HEK293 (cell line): Measurements from ENCODE around the gene BBLN.

Experiments
- CTCF ChIA-PET: fragments of 350-600 bp; formaldehyde crosslinking; extraction: SDS; loops from one replicate; lab custom pipeline; 2021; ENCODE audit warnings: antibody characterized with exemption; lab: Yijun Ruan, JAX
- POLR2A ChIA-PET: fragments of 300-600 bp; formaldehyde crosslinking; extraction: SDS; loops from one replicate; lab custom pipeline; 2020; ENCODE audit warnings: antibody characterized with exemption, inconsistent platforms; lab: Yijun Ruan, JAX
- H3K27ac ChIP-seq: fragments of 200-500 bp; sonication (Bioruptor generic); 2 replicates; pipeline ENCODE4 v1.5.1; 2014; ENCODE audit warnings: low read depth, low read length, control low read depth, inconsistent platforms; ENCODE audit errors: extremely low read depth
- H3K36me3 ChIP-seq, 2 experiments: fragments of 200-500 bp in 1 of 2; sonication (Bioruptor generic) in 1 of 2; 1 replicate in 1 of 2; 2 replicates in 1 of 2; pipeline ENCODE4 v1.5.1; 2014 to 2017; ENCODE audit warnings: inconsistent platforms in 2 of 2, low read length in 2 of 2; ENCODE audit not compliant: control insufficient read depth in 2 of 2, insufficient read depth in 1 of 2
- H3K4me1 ChIP-seq: fragments of 200-500 bp; sonication (Bioruptor generic); 2 replicates; pipeline ENCODE4 v1.5.1; 2014; ENCODE audit warnings: mild to moderate bottlenecking, low read length, inconsistent platforms; ENCODE audit not compliant: control insufficient read depth, insufficient read depth
- H3K4me3 ChIP-seq: 2 replicates; pipeline ENCODE4 v1.5.1; 2011; ENCODE audit warnings: low read depth, mild to moderate bottlenecking, control low read depth, low read length, moderate library complexity
- H3K9me3 ChIP-seq: fragments of 200-500 bp; sonication (Bioruptor generic); 2 replicates; pipeline ENCODE4 v1.5.1; 2014; ENCODE audit warnings: low read depth, low read length, inconsistent platforms; ENCODE audit not compliant: control insufficient read depth, insufficient read depth
- GLIS2 ChIP-seq: fragments of 450-650 bp; formaldehyde crosslinking; IDR thresholded peaks from 2 replicates; pipeline ENCODE4 v1.5.1; 2016; ENCODE audit warnings: missing biosample characterization, missing genetic modification characterization
- IKZF3 ChIP-seq: fragments of 450-650 bp; IDR thresholded peaks from 2 replicates; pipeline ENCODE4 v1.5.0; 2018; ENCODE audit warnings: missing biosample characterization, mild to moderate bottlenecking, missing genetic modification characterization, moderate library complexity
- KLF1 ChIP-seq: fragments of 450-650 bp; formaldehyde crosslinking; IDR thresholded peaks from 2 replicates; pipeline ENCODE4 v1.5.1; 2016; ENCODE audit warnings: missing biosample characterization, missing genetic modification characterization
- KLF8 ChIP-seq: fragments of 450-650 bp; formaldehyde crosslinking; IDR thresholded peaks from 2 replicates; pipeline ENCODE4 v1.5.1; 2016; ENCODE audit warnings: missing biosample characterization, missing genetic modification characterization
- MYNN ChIP-seq: fragments of 450-650 bp; formaldehyde crosslinking; IDR thresholded peaks from 2 replicates; pipeline ENCODE4 v1.5.1; 2016; ENCODE audit warnings: missing biosample characterization, missing genetic modification characterization, borderline replicate concordance
- PRDM2 ChIP-seq: fragments of 450-650 bp; formaldehyde crosslinking; IDR thresholded peaks from 2 replicates; pipeline ENCODE4 v1.5.1; 2016; ENCODE audit warnings: missing biosample characterization, missing genetic modification characterization, borderline replicate concordance
- SCRT1 ChIP-seq: fragments of 450-650 bp; formaldehyde crosslinking; IDR thresholded peaks from 2 replicates; pipeline ENCODE4 v1.5.1; 2016; ENCODE audit warnings: missing biosample characterization, missing genetic modification characterization, borderline replicate concordance
- WT1 ChIP-seq: fragments of 450-650 bp; formaldehyde crosslinking; IDR thresholded peaks from 2 replicates; pipeline ENCODE4 v1.5.1; 2016; ENCODE audit warnings: missing biosample characterization, missing genetic modification characterization
- ZBTB48 ChIP-seq: fragments of 450-650 bp; formaldehyde crosslinking; IDR thresholded peaks from 2 replicates; pipeline ENCODE4 v1.5.1; 2016; ENCODE audit warnings: missing biosample characterization, missing genetic modification characterization
- ZBTB8A ChIP-seq: fragments of 450-650 bp; formaldehyde crosslinking; IDR thresholded peaks from 2 replicates; pipeline ENCODE4 v1.5.1; 2016; ENCODE audit warnings: missing biosample characterization, missing genetic modification characterization
- ZFP69B ChIP-seq: fragments of 450-650 bp; formaldehyde crosslinking; IDR thresholded peaks from 2 replicates; pipeline ENCODE4 v1.5.1; 2016; ENCODE audit warnings: missing biosample characterization, missing genetic modification characterization
- ZNF24 ChIP-seq: fragments of 450-650 bp; formaldehyde crosslinking; IDR thresholded peaks from 2 replicates; pipeline ENCODE4 v1.5.1; 2016; ENCODE audit warnings: missing biosample characterization, missing genetic modification characterization
- ZNF341 ChIP-seq: fragments of 450-650 bp; formaldehyde crosslinking; IDR thresholded peaks from 2 replicates; pipeline ENCODE4; 2016; ENCODE audit warnings: low read depth, missing biosample characterization, missing genetic modification characterization
- ZNF600 ChIP-seq: fragments of 450-650 bp; formaldehyde crosslinking; IDR thresholded peaks from 2 replicates; pipeline ENCODE4 v1.5.1; 2016; ENCODE audit warnings: missing biosample characterization, missing genetic modification characterization
- ZNF76 ChIP-seq: fragments of 450-650 bp; formaldehyde crosslinking; IDR thresholded peaks from 2 replicates; pipeline ENCODE4; 2016; ENCODE audit warnings: low read depth, missing biosample characterization, missing genetic modification characterization, borderline replicate concordance
- ZNF791 ChIP-seq: fragments of 450-650 bp; formaldehyde crosslinking; IDR thresholded peaks from 2 replicates; pipeline ENCODE4 v1.5.1; 2016; ENCODE audit warnings: missing biosample characterization, missing genetic modification characterization
- ZNF843 ChIP-seq: fragments of 450-650 bp; formaldehyde crosslinking; IDR thresholded peaks from 2 replicates; pipeline ENCODE4 v1.5.1; 2016; ENCODE audit warnings: missing biosample characterization, missing genetic modification characterization
- ZSCAN30 ChIP-seq: fragments of 450-650 bp; IDR thresholded peaks from 2 replicates; pipeline ENCODE4 v1.5.1; 2018; ENCODE audit warnings: missing biosample characterization, mild to moderate bottlenecking, missing genetic modification characterization, moderate library complexity
- ZXDB ChIP-seq: fragments of 450-650 bp; formaldehyde crosslinking; IDR thresholded peaks from 2 replicates; pipeline ENCODE4 v1.5.1; 2016; ENCODE audit warnings: missing biosample characterization, missing genetic modification characterization
- TF ChIP-seq, protein P1 (sequence below): fragments of 450-650 bp; formaldehyde crosslinking; IDR thresholded peaks from 2 replicates; pipeline ENCODE4 v1.5.1; 2016; ENCODE audit warnings: missing biosample characterization, missing genetic modification characterization
- TF ChIP-seq, protein P2 (sequence below): fragments of 450-650 bp; formaldehyde crosslinking; IDR thresholded peaks from 2 replicates; pipeline ENCODE4 v1.5.1; 2016; ENCODE audit warnings: missing biosample characterization, missing genetic modification characterization
- TF ChIP-seq, protein P3 (sequence below): fragments of 450-650 bp; formaldehyde crosslinking; IDR thresholded peaks from 2 replicates; pipeline ENCODE4 v1.5.1; 2016; ENCODE audit warnings: missing biosample characterization, missing genetic modification characterization
- TF ChIP-seq, protein P4 (sequence below): fragments of 450-650 bp; formaldehyde crosslinking; IDR thresholded peaks from 2 replicates; pipeline ENCODE4 v1.5.1; 2017; ENCODE audit warnings: missing biosample characterization, mild to moderate bottlenecking, missing genetic modification characterization, moderate library complexity

Gene BBLN

GRCh38 chr9:128159784-128160602, at the start of gene BBLN:
Gene BBLN, plus strand, starts transcription at chr9:128160265. Its CDS starts 143 bp downstream, at chr9:128160408.
- Histone ChIP-seq H3K27ac (peak within 1 kb of the TSS; percentile 78), H3K4me3 (peak within 1 kb of the TSS; percentile 60), H3K4me1 (no peaks in the 10 kb centered on the region), H3K36me3 (peaks cover 0 to 32% of the 10 kb centered on the region in 2 experiments; a peak in 2 of 3 replicates), H3K9me3 (no peaks in the 10 kb centered on the region)
- POLR2A ChIA-PET, result interaction anchor here (0.6 to 3.9 kb wide), 20 partner anchors 9 to 565 kb away, joined by 3 to 30 read pairs (median 4); partner anchors contain the start of genes CIZ1, GOLGA2, NAIF1 and SLC25A25
- CTCF ChIA-PET, result interaction anchor here (0.5 to 1.9 kb wide), 5 partner anchors 9 to 42 kb away, joined by 3 to 5 read pairs (median 3); no protein-coding TSS in a partner anchor
- TF ChIP-seq ZBTB8A (tag by site-specific recombination) (peak; percentile 90), ZBTB48 (no peak), ZXDB (tag by site-specific recombination) (peak; percentile 100), ZSCAN30 (tag by site-specific recombination) (0 out of 2 replicates have a peak, but pooled peaks have one; percentile 11), PRDM2 (tag by site-specific recombination) (no peak), IKZF3 (tag by site-specific recombination) (peak; percentile 98), ZNF341 (tag by site-specific recombination) (peak; percentile 94), SCRT1 (no peak), KLF1 (tag by site-specific recombination) (peak; percentile 86), ZFP69B (tag by site-specific recombination) (no peak), ZNF76 (tag by site-specific recombination) (peak; percentile 36; the same call in 1 of the 2 replicates), ZNF600 (tag by site-specific recombination) (peak; percentile 30; the same call in 1 of the 2 replicates), GLIS2 (peak; percentile 95), ZNF24 (tag by site-specific recombination) (peak; percentile 40; the same call in 1 of the 2 replicates), WT1 (tag by site-specific recombination) (peak; percentile 62; the same call in 1 of the 2 replicates), ZNF843 (tag by site-specific recombination) (0 out of 2 replicates have a peak, but pooled peaks have one; percentile 27), KLF8 (tag by site-specific recombination) (peak; percentile 97), ZNF791 (no peak), MYNN (tag by site-specific recombination) (no peak)
- TF ChIP-seq, protein P1, sequence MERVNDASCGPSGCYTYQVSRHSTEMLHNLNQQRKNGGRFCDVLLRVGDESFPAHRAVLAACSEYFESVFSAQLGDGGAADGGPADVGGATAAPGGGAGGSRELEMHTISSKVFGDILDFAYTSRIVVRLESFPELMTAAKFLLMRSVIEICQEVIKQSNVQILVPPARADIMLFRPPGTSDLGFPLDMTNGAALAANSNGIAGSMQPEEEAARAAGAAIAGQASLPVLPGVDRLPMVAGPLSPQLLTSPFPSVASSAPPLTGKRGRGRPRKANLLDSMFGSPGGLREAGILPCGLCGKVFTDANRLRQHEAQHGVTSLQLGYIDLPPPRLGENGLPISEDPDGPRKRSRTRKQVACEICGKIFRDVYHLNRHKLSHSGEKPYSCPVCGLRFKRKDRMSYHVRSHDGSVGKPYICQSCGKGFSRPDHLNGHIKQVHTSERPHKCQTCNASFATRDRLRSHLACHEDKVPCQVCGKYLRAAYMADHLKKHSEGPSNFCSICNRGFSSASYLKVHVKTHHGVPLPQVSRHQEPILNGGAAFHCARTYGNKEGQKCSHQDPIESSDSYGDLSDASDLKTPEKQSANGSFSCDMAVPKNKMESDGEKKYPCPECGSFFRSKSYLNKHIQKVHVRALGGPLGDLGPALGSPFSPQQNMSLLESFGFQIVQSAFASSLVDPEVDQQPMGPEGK, result peak; percentile 92
- TF ChIP-seq, protein P2, sequence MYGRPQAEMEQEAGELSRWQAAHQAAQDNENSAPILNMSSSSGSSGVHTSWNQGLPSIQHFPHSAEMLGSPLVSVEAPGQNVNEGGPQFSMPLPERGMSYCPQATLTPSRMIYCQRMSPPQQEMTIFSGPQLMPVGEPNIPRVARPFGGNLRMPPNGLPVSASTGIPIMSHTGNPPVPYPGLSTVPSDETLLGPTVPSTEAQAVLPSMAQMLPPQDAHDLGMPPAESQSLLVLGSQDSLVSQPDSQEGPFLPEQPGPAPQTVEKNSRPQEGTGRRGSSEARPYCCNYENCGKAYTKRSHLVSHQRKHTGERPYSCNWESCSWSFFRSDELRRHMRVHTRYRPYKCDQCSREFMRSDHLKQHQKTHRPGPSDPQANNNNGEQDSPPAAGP (tag by site-specific recombination), result 0 out of 2 replicates have a peak, but pooled peaks have one; percentile 10
- TF ChIP-seq, protein P3, sequence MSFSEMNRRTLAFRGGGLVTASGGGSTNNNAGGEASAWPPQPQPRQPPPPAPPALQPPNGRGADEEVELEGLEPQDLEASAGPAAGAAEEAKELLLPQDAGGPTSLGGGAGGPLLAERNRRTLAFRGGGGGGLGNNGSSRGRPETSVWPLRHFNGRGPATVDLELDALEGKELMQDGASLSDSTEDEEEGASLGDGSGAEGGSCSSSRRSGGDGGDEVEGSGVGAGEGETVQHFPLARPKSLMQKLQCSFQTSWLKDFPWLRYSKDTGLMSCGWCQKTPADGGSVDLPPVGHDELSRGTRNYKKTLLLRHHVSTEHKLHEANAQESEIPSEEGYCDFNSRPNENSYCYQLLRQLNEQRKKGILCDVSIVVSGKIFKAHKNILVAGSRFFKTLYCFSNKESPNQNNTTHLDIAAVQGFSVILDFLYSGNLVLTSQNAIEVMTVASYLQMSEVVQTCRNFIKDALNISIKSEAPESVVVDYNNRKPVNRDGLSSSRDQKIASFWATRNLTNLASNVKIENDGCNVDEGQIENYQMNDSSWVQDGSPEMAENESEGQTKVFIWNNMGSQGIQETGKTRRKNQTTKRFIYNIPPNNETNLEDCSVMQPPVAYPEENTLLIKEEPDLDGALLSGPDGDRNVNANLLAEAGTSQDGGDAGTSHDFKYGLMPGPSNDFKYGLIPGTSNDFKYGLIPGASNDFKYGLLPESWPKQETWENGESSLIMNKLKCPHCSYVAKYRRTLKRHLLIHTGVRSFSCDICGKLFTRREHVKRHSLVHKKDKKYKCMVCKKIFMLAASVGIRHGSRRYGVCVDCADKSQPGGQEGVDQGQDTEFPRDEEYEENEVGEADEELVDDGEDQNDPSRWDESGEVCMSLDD (tag by site-specific recombination), result 0 out of 2 replicates have a peak, but pooled peaks have one; percentile 35
- TF ChIP-seq, protein P4, sequence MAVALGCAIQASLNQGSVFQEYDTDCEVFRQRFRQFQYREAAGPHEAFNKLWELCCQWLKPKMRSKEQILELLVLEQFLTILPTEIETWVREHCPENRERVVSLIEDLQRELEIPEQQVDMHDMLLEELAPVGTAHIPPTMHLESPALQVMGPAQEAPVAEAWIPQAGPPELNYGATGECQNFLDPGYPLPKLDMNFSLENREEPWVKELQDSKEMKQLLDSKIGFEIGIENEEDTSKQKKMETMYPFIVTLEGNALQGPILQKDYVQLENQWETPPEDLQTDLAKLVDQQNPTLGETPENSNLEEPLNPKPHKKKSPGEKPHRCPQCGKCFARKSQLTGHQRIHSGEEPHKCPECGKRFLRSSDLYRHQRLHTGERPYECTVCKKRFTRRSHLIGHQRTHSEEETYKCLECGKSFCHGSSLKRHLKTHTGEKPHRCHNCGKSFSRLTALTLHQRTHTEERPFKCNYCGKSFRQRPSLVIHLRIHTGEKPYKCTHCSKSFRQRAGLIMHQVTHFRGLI (tag by site-specific recombination), result 0 out of 2 replicates have a peak, but pooled peaks have one; percentile 28
